Suprapubic skin (tissue), 4 donors: ENCODE data around the gene CLIP1.

Source experiments
- CTCF ChIP-seq, 2 donors: fragments of 200-600 bp in 1 of 2; fragments of 450-650 bp in 1 of 2; sonication (generic) in 1 of 2; IDR thresholded peaks; one replicate each; pipeline ENCODE4 v1.5.1; 2016 to 2019; ENCODE audit warnings: antibody characterized with exemption in 2 of 2, mild to moderate bottlenecking in 1 of 2, moderate library complexity in 1 of 2
- EP300 ChIP-seq: sonication (generic); formaldehyde crosslinking; IDR thresholded peaks from one replicate; pipeline ENCODE4 v1.6.1; 2017; ENCODE audit warnings: antibody characterized with exemption
- POLR2A ChIP-seq, 2 donors: fragments of 450-650 bp; IDR thresholded peaks; one replicate each; pipeline ENCODE4 v1.6.1; 2017; ENCODE audit warnings: antibody characterized with exemption in 2 of 2, mild to moderate bottlenecking in 2 of 2, moderate library complexity in 2 of 2
- POLR2AphosphoS5 ChIP-seq, 3 donors: sonication (generic); formaldehyde crosslinking; IDR thresholded peaks; one replicate each; pipeline ENCODE4 v1.6.1; 2017; ENCODE audit warnings: antibody characterized with exemption in 3 of 3

- no peak for TF ChIP-seq CTCF (IDR thresholded peaks at IDR 0.05)
- TF ChIP-seq POLR2A (IDR thresholded peaks at IDR 0.05): no peak
- no peak for TF ChIP-seq POLR2AphosphoS5 (IDR thresholded peaks at IDR 0.05)
- no peak for TF ChIP-seq EP300
Measured at GRCh38 chr12:122413516-122414404, 8.7 kb downstream of the CLIP1 start.
